Dedifferentiated amniotic fluid mesenchymal stem cell (primary cell): ENCODE results near the gene SPATA33.
A peak's percentile ranks its signal among the peaks of the same experiment; 100 is the strongest.
"Not testable (repeated sequence)": the region's sequence is repeated elsewhere in the genome, so short reads cannot be mapped to it uniquely, and the experiment has no call there.

Source experiments
- DNase-seq: peaks from one replicate; pipeline ENCODE4 v3.0.0-alpha.2; 2016; ENCODE audit errors: extremely low spot score

Gene SPATA33

GRCh38 chr16:89664238-89664637 is 6.6 kb downstream of the SPATA33 start:
- DNase-seq, result not testable (repeated sequence)

DNA sequence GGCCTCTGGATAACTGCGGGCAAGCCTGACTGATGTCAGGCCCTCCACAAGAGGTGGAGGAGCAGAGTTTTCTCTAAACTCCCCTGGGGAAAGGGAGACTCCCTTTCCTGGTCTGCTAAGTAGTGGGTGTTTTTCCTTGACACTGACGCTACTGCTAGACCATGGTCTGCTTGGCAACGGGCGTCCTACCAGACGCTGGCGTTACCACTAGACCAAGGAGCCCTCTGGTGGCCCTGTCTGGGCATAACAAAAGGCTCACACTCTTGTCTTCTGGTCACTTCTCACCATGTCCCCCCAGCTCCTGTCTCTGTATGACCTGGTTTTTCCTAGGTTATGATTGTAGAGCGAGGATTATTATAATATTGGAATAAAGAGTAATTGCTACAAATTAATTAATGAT is 9.4 kb downstream of the SPATA33 start:
- DNase-seq, result not testable (repeated sequence)

DNA sequence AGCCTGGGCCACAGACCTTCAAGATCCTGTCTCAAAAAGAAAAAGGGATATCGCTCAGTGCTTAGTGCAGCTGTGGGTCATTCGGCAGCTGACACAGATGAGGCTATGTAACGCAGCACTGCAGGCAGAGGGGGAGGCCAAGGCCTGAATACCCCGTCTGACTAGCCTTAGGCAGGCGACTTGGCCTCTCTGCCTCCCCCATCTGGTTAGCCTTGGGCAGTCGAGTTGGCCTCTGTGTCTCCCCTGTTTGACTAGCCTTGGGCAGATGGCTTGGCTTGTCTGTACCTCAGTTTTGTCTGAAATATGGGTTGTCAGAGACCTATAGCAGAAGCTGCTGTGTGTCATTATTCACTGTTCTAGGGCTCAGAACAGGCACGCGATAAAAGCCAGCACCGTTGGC is 10.0 kb downstream of the SPATA33 start:
- no peak for DNase-seq

GRCh38 chr16:89668790-89669158 is 11.1 kb downstream of the SPATA33 start:
- DNase-seq, result no peak

GRCh38 chr16:89669755-89670154 is 12.1 kb downstream of the SPATA33 start:
- no peak for DNase-seq

- DNase-seq, result no peak
Measured at GRCh38 chr16:89670496-89671431, 13.1 kb downstream of the SPATA33 start.

- DNase-seq, result not testable (repeated sequence)
Measured at GRCh38 chr16:89671565-89671964, 13.9 kb downstream of the SPATA33 start.

DNA sequence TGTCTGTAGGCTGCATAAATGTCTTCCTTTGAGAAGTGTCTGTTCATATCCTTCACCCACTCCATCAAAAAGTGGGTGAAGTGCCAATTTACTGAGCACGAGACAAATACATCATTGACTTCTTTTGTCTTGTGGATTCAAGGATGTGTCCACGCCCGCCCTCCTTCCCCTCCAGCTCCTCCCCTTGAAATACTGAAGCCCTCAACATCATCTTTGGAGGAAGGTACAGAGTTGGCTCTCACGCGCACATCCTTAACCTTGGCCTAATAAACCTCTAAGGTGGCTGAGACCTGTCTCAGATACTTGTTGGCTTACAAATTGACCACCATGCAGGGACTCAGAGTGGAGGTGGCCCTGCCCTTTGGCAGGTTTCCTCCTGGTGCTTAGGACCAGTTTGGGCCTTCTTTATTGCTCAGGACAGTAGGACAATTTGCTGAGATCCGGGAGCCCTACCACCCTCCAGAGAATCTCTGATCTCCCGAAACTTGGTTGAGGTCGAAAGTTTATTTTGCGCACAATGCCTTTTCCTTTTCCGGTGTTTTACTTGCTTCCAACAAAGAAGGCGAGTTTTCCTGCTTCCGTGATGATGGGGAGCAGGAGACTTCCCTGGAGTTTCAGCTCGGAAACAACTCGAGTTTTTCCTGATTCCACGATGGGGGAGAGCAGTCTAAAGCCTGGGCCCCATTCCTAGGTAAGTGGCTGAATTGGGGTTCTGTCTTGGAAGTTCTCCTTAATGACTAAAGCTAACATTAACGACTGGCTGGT is 14.7 kb downstream of the SPATA33 start:
- no peak for DNase-seq

GRCh38 chr16:89678258-89678657 is 20.6 kb downstream of the SPATA33 start:
- no peak for DNase-seq

DNA sequence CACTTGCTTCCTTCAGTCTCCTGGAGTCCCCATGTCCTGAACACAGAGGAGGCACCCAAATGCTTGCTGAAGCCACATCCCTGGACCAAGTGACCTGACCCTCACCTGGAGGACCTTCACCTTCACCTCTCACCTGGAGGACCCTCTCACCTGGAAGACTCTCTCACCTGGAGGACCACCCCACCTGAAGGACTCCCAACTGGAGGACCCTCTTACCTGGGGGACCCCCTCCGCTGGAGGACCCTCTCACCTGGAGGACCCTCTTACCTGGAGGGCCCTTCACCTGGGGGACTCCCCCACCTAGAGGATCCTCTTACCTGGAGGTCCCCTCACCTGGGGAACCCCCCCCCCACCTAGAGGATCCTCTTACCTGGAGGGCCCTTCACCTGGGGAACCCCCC is 28.3 kb downstream of the SPATA33 start:
- no peak for DNase-seq

DNA sequence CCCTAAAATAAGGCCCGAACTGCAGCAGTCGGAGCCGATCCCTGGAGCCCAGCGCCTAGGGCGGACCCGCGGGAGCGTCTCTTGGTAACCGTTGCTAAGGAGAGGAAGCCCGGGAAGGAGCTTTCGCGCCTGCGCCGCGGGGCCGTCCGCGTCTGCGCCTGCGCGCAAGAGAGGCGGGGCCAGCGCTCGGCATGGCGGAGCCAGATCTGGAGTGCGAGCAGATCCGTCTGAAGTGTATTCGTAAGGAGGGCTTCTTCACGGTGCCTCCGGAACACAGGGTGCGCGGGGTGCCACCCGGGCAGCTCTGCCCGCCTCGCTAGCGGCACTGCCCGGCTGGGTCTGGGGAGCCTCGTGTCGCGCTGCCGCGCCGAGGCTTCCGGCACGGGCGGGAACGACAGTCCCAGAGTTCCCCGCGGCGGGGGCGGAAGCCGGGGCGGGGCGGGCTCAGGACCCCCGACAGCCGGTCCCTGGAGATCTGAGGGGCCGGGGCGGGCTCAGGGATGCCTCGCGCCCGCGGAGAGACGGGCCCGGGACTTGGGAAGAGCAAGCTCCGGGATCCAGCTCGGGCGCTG is 29.0 kb downstream of the SPATA33 start, which contains the start of gene CDK10:
CDK10 (plus strand) TSS at position 170 of the 572 bp plus-strand sequence; CDS start at position 192, 22 bp downstream.
- peak; percentile 82 for DNase-seq

GRCh38 chr16:89687092-89687940 is 29.7 kb downstream of the SPATA33 start:
- DNase-seq, result no peak

- no peak for DNase-seq
Measured at GRCh38 chr16:89688395-89688794, 30.8 kb downstream of the SPATA33 start.

DNA sequence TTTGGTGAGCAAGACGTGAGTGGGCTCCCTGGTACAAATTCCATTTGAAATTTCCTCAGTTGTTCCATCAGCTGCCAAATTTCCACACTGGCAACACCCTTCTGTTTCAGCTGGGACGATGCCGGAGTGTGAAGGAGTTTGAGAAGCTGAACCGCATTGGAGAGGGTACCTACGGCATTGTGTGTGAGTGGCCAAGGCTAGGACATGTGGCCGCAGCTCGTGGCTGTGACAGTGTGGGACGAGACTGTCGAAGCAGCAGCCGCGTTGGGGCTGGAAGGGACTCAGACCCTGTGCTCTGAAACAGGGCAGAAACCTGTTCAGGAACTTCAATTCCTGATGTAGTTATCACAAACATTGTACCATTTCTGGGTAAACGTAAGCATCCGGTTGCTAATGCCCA is 31.5 kb downstream of the SPATA33 start:
- no peak for DNase-seq

DNA sequence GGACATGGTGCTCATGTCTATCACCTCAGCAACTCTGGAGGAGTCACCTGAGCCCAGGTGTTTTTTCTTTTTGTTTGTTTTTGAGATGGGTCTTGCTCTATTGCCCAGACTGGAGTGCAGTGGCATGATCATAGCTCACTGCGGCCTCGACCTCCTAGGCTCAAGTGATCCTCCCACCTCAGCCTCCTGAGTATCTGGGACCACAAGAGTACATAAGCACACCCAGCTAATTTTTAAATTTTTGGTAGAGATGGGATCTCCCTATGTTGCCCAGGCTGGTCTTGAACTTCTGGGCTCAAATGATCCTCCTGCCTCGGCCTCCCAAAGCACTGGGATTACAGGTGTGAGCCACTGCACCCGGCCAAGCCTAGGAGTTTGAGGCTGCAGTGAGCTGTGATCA is 32.0 kb downstream of the SPATA33 start:
- not testable (repeated sequence) for DNase-seq

DNA sequence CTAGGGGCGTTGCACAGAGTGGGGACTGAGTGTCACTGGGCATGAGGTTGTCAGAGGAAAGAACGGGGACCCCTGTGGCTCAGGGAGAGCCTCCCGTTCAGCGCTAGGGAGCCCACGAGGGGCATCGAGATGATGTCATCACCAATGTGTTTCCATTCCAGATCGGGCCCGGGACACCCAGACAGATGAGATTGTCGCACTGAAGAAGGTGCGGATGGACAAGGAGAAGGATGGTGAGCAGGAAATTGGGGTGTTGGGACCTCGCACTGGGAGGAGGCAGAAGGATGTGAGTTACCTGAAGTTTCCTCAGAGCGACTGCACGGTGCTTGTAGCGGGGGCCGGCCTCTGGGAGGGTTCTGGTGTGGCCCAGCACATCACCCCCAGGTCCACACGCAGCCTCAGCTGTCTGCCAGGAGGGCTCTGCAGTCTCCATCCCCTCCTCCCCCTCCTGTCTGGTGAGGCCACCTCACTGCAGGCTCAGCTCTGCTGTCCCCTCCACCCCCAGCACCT is 32.8 kb downstream of the SPATA33 start:
- DNase-seq, result no peak

GRCh38 chr16:89691231-89691985 is 33.8 kb downstream of the SPATA33 start:
- DNase-seq, result no peak

DNA sequence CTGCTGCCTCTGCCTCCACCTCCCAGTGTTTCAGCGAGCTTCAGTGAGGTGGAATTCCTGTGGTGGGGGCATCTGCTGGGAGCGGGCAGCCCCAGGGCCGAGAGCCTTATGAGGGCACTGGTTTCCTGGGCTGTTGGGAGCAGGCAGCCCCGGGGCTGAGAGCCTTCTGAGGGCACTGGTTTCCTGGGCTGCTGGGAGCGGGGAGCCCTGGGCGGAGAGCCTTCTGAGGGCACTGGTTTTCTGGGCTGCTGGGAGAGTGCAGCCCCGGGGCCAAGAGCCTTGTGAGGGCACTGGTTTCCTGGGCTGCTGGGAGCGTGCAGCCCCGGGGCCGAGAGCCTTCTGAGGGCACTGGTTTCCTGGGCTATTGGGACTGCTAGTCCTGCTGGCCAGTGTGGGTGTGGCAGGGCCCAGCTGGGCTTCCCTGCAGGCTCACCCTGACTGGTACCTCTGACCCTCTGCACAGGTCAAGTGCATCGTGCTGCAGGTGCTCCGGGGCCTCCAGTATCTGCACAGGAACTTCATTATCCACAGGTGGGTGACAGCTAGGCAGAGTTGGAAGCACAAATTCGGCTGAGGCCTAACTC is 34.4 kb downstream of the SPATA33 start:
- no peak for DNase-seq

- DNase-seq, result no peak
Measured at GRCh38 chr16:89693289-89693731, 35.7 kb downstream of the SPATA33 start.
